ENCODE results near the gene STAG3. TPM values are rescaled to one million over a fixed set of nuclear protein-coding genes. Genes with fewer than 3 reads are reported as not detected.

STAG3 gene
- total and polyA plus RNA-seq, 2 of the 8 experiments (the other 6 are each of a cell fraction or from before 2014, with no cell fraction given) = 1.3 to 3.3 TPM

- H3K9ac ChIP-seq (replicated peaks in 1 of 4; ENCODE audit: extremely low read depth in 1 of 4, low read depth in 3 of 4, low read length in 3 of 4) = no peak overlapping the region
- H3K79me2 ChIP-seq (ENCODE audit: control insufficient read depth in 1 of 2, insufficient read depth in 2 of 2, low read length in 2 of 2) = no peaks in the 10 kb centered on the region
- no peaks in the 10 kb centered on the region for H3K9me3 ChIP-seq (ENCODE audit: insufficient read depth in 2 of 2, low read depth in 1 of 2, low read length in 1 of 2)
- no peak overlapping the region for H2BK5ac ChIP-seq (ENCODE audit: low read depth, low read length)
- H3K4me3 ChIP-seq (ENCODE audit: extremely low read depth in 1 of 4, insufficient read depth in 2 of 4, low read depth in 3 of 4, low read length in 4 of 4) = no peak overlapping the region
- H3K23me2 ChIP-seq (ENCODE audit: low read depth, low read length) = no peaks in the 10 kb centered on the region
- H3K79me1 ChIP-seq (ENCODE audit: low read depth, low read length) = no peaks in the 10 kb centered on the region
- no peak overlapping the region for H3K18ac ChIP-seq (ENCODE audit: extremely low read depth, low read length)
- H2BK20ac ChIP-seq (ENCODE audit: low read length) = no peak overlapping the region
- no peak overlapping the region for H3K4ac ChIP-seq (replicated peaks; ENCODE audit: insufficient read length, low read depth, low read length)
- H3K56ac ChIP-seq (replicated peaks; ENCODE audit: insufficient read length, low read depth, low read length) = no peak overlapping the region
- no peak overlapping the region for H4K91ac ChIP-seq (replicated peaks; ENCODE audit: insufficient read length, low read length)
- H3K27ac ChIP-seq (ENCODE audit: low read depth, low read length) = no peak overlapping the region
- CTCF ChIA-PET (ENCODE audit: partially characterized antibody) = interaction anchor here (0.8 to 3.5 kb wide), 11 partner anchors 9 to 59 kb away, joined by 3 to 16 read pairs (median 4); partner anchors contain the start of genes GPC2, LAMTOR4 and STAG3
- H2AFZ ChIP-seq (ENCODE audit: low read length) = no peak overlapping the region
- H3K4me1 ChIP-seq (replicated peaks in 1 of 4; ENCODE audit: control insufficient read depth in 3 of 4, insufficient read depth in 4 of 4, low read length in 3 of 4) = no peaks in the 10 kb centered on the region
- H2BK12ac ChIP-seq (ENCODE audit: low read depth, low read length) = 0 out of 2 replicates have a peak overlapping the region, but pooled peaks have one; percentile 9
- H4K5ac ChIP-seq (ENCODE audit: insufficient read length, low read depth, low read length) = no peak overlapping the region
- no peak overlapping the region for H2BK15ac ChIP-seq (ENCODE audit: low read length)
- 83% methylated on average over 3 of the region's 3 CpGs; no CpG with 5 or more reads in 1 of the 2 experiments for WGBS, 2 experiments (ENCODE audit: extremely low coverage in 1 of 2, insufficient coverage in 1 of 2, insufficient read length in 1 of 2, insufficient replicate concordance in 2 of 2, low coverage in 1 of 2, low lambda C conversion rate in 2 of 2, missing lambda C conversion rate in 1 of 2)
- no peak overlapping the region for H2BK120ac ChIP-seq (replicated peaks; ENCODE audit: low read depth, low read length)
- H4K20me1 ChIP-seq (replicated peaks in 1 of 2; ENCODE audit: control insufficient read depth in 1 of 2, insufficient read depth in 2 of 2, low read length in 2 of 2) = no peaks in the 10 kb centered on the region
- no peak overlapping the region for H4K8ac ChIP-seq (ENCODE audit: extremely low read depth, insufficient read depth, low read length)
- H3K23ac ChIP-seq (ENCODE audit: insufficient read length) = no peak overlapping the region
- H3K14ac ChIP-seq (ENCODE audit: insufficient read length) = no peak overlapping the region
- POLR2A ChIA-PET (ENCODE audit: partially characterized antibody) = interaction anchor here (1.4 to 1.8 kb wide), 2 partner anchors 9 to 88 kb away, joined by 3 to 4 read pairs; partner anchors contain the start of genes AP4M1 and MCM7
- 0 out of 2 replicates have a peak overlapping the region, but pooled peaks have one; percentile 65 for H2AK5ac ChIP-seq (ENCODE audit: low read depth, low read length)
- H3K27me3 ChIP-seq (replicated peaks in 1 of 4; ENCODE audit: control insufficient read depth in 3 of 4, extremely low read depth in 1 of 4, insufficient read depth in 3 of 4, low read length in 3 of 4) = no peaks in the 10 kb centered on the region; a peak in 1 of 7 replicates
- no peak overlapping the region for H3K4me2 ChIP-seq (ENCODE audit: insufficient read depth in 1 of 2, low read depth in 2 of 2, low read length in 2 of 2)
- H3K36me3 ChIP-seq (ENCODE audit: control insufficient read depth in 2 of 4, insufficient read depth in 4 of 4, low read length in 3 of 4) = no peaks in the 10 kb centered on the region
- no peak for DNase-seq (ENCODE audit: low read depth in 1 of 2, low spot score in 2 of 2)
- no peak for FAIRE-seq
- TF ChIP-seq BCL11A (IDR thresholded peaks at IDR 0.05; ENCODE audit: low read depth in 2 of 2, low read length in 2 of 2) (no peak), KDM4A (IDR thresholded peaks at IDR 0.05; ENCODE audit: low read depth, low read length, severe bottlenecking) (no peak), CTCF (IDR thresholded peaks at IDR 0.05; ENCODE audit: control extremely low read depth in 1 of 3, insufficient read depth in 1 of 3, low read depth in 1 of 3, low read length in 3 of 3) (peak in 1 of 3 experiments; percentile 20; a peak in 1 of 4 replicates), CEBPB (IDR thresholded peaks at IDR 0.05; ENCODE audit: low read depth, low read length) (no peak), CTBP2 (IDR thresholded peaks at IDR 0.05; ENCODE audit: borderline replicate concordance, insufficient read depth, insufficient read length, low read length) (no peak)
These were observed 11.3 kb downstream of the STAG3 start for GRCh38 chr7:100189061-100189460.

Measured in H1 (cell line).